Measurements from ENCODE around the gene MRPL38. TPM values are rescaled to one million over a fixed set of nuclear protein-coding genes. Genes with fewer than 3 reads are reported as not detected.

MRPL38 gene
- total RNA-seq, 4 donors from 2014 or later, result 24.9 to 46.0 (median 35.6) TPM

GRCh38 chr17:75849279-75849646 is 55.4 kb downstream of the MRPL38 start:
- ATAC-seq (ENCODE audit: low FRiP score) (no peak), DNase-seq (ENCODE audit: low spot score) (no peak)

More at GRCh38 chr17:75849279-75849646, 55.4 kb downstream of the MRPL38 start:
- TF ChIP-seq CTCF (IDR thresholded peaks at IDR 0.05), result no peak

Other genes with a start within 250 kb of the MRPL38 start
- gene RECQL5, start 237.7 kb downstream of the MRPL38 start, total RNA-seq, result 10 to 100 TPM; 10.9 to 20.6 (median 13.3) TPM
- 100 to 1,000 TPM in 1 of 4 donors, 10 to 100 TPM in 3; 52.9 to 105 (median 68.8) TPM for gene SAP30BP, start 237.5 kb downstream of the MRPL38 start, total RNA-seq
- gene ITGB4, start 183.4 kb downstream of the MRPL38 start, total RNA-seq, result 10 to 100 TPM; 10.7 to 27.0 (median 17.3) TPM
- 10 to 100 TPM; 15.9 to 51.5 (median 28.5) TPM for gene GALK1, start 139.7 kb downstream of the MRPL38 start, total RNA-seq
- gene UNK, start 120.1 kb downstream of the MRPL38 start, total RNA-seq, result 10 to 100 TPM; 19.4 to 38.9 (median 24.3) TPM
- gene UNC13D, start 60.5 kb downstream of the MRPL38 start, total RNA-seq, result 10 to 100 TPM in 2 of 4 donors, 1 to 10 TPM in 2; 3.2 to 27.1 (median 8.2) TPM
- gene WBP2, start 49.5 kb downstream of the MRPL38 start, total RNA-seq, result 10 to 100 TPM; 43.1 to 72.3 (median 50.2) TPM
- 10 to 100 TPM; 18.5 to 53.8 (median 29.6) TPM for gene TRIM47, start 26.3 kb downstream of the MRPL38 start, total RNA-seq
- 10 to 100 TPM; 10.0 to 37.4 (median 16.2) TPM for gene TRIM65, start 7.9 kb downstream of the MRPL38 start, total RNA-seq
- 1 to 10 TPM; 4.7 to 8.8 (median 7.0) TPM for gene FBF1, start 36.2 kb upstream of the MRPL38 start, total RNA-seq
- gene ACOX1, start 74.3 kb upstream of the MRPL38 start, total RNA-seq, result 100 to 1,000 TPM in 3 of 4 donors, 10 to 100 TPM in 1; 63.7 to 176 (median 123) TPM
- 10 to 100 TPM; 17.5 to 28.6 (median 19.9) TPM for gene TEN1, start 74.4 kb upstream of the MRPL38 start, total RNA-seq
- 1 to 10 TPM; 5.0 to 8.0 (median 5.8) TPM for gene CDK3, start 96.0 kb upstream of the MRPL38 start, total RNA-seq
- gene EVPL, start 122.4 kb upstream of the MRPL38 start, total RNA-seq, result 1 to 10 TPM in 3 of 4 donors, under 1 TPM in 1; 0.47 to 3.7 (median 1.4) TPM
- 10 to 100 TPM; 42.3 to 62.0 (median 49.6) TPM for gene SRP68, start 167.6 kb upstream of the MRPL38 start, total RNA-seq
- gene GALR2, start 169.9 kb upstream of the MRPL38 start, total RNA-seq, result under 1 TPM in 1 of 4 donors, not detected in 3; 0.50 TPM
- not detected for gene ZACN, start 174.3 kb upstream of the MRPL38 start, total RNA-seq
- 10 to 100 TPM; 69.3 to 93.9 (median 74.1) TPM for gene EXOC7, start 198.9 kb upstream of the MRPL38 start, total RNA-seq
- under 1 TPM in 1 of 4 donors, not detected in 3; 0.46 TPM for gene FOXJ1, start 236.4 kb upstream of the MRPL38 start, total RNA-seq

Measured in omental fat pad (tissue), 4 donors.